CD14-positive monocyte (primary cell): ENCODE measurements around the gene TPRG1L. TPM values are rescaled to one million over a fixed set of nuclear protein-coding genes. Genes with fewer than 3 reads are reported as not detected.

Experiments used
- DNase-seq, 3 donors: peaks; one replicate each; pipeline ENCODE4 v3.0.0-alpha.2; 2011 to 2022
- H2AFZ ChIP-seq: 2 replicates; pipeline ENCODE4 v1.6.0; 2012; ENCODE audit warnings: mild to moderate bottlenecking, low read depth, low read length, inconsistent platforms; ENCODE audit not compliant: insufficient read depth, poor library complexity, severe bottlenecking
- H3K27ac ChIP-seq, 2 donors: 1 replicate in 1 of 2; 2 replicates in 1 of 2; pipeline ENCODE4 v1.5.1; 2012 to 2013; ENCODE audit warnings: low read length in 2 of 2, control low read depth in 1 of 2, inconsistent platforms in 1 of 2, low read depth in 1 of 2, mild to moderate bottlenecking in 1 of 2
- H3K27me3 ChIP-seq, 2 donors: one replicate each; pipeline versions ENCODE4 v1.6.0 to v1.6.1; 2011 to 2013; ENCODE audit warnings: low read length in 2 of 2; ENCODE audit not compliant: control insufficient read depth in 2 of 2, insufficient read depth in 2 of 2
- H3K36me3 ChIP-seq, 2 donors: replicated peaks in 1 of 2; 1 replicate in 1 of 2; 2 replicates in 1 of 2; pipeline versions ENCODE4 v1.5.1 to v1.6.1; 2012 to 2013; ENCODE audit warnings: low read length in 2 of 2, control low read depth in 1 of 2, inconsistent platforms in 1 of 2, mild to moderate bottlenecking in 1 of 2; ENCODE audit not compliant: insufficient read depth in 2 of 2, control insufficient read depth in 1 of 2
- H3K4me1 ChIP-seq, 2 donors: 1 replicate in 1 of 2; 2 replicates in 1 of 2; pipeline versions ENCODE4 v1.5.1 to v1.6.1; 2012 to 2013; ENCODE audit warnings: low read length in 2 of 2, control low read depth in 1 of 2, inconsistent platforms in 1 of 2, mild to moderate bottlenecking in 1 of 2, moderate library complexity in 1 of 2; ENCODE audit not compliant: insufficient read depth in 2 of 2, control insufficient read depth in 1 of 2
- H3K4me2 ChIP-seq: replicated peaks from 2 replicates; pipeline ENCODE3; 2012; ENCODE audit warnings: low read length, moderate library complexity, mild to moderate bottlenecking; ENCODE audit not compliant: poor library complexity, severe bottlenecking; ENCODE audit errors: extremely low read depth
- H3K4me3 ChIP-seq, 3 experiments: fragments of 200-600 bp in 1 of 3; sonication (generic) in 1 of 3; replicated peaks in 1 of 3; 1 replicate in 2 of 3; 2 replicates in 1 of 3; pipeline ENCODE4 v1.5.1; 2011 to 2013; ENCODE audit warnings: low read length in 3 of 3, mild to moderate bottlenecking in 3 of 3, control low read depth in 2 of 3, low read depth in 2 of 3, inconsistent platforms in 1 of 3, moderate library complexity in 1 of 3
- H3K79me2 ChIP-seq: 2 replicates; pipeline ENCODE4 v1.6.0; 2012; ENCODE audit warnings: mild to moderate bottlenecking, control low read depth, inconsistent platforms, low read length, moderate library complexity; ENCODE audit not compliant: insufficient read depth
- H3K9ac ChIP-seq: 2 replicates; pipeline ENCODE4 v1.6.0; 2017; ENCODE audit warnings: low read length, mild to moderate bottlenecking; ENCODE audit not compliant: insufficient read depth, poor library complexity, severe bottlenecking
- H3K9me3 ChIP-seq, 2 donors: replicated peaks in 1 of 2; 1 replicate in 1 of 2; 2 replicates in 1 of 2; pipeline versions ENCODE4 v1.5.1 to v1.6.1; 2012 to 2013; ENCODE audit warnings: low read length in 2 of 2, control low read depth in 1 of 2; ENCODE audit not compliant: control insufficient read depth in 1 of 2, insufficient read depth in 1 of 2
- H4K20me1 ChIP-seq: 2 replicates; pipeline ENCODE4 v1.6.0; 2012; ENCODE audit warnings: mild to moderate bottlenecking, low read length, control low read depth, moderate library complexity; ENCODE audit not compliant: insufficient read depth
- H3K27ac Mint-ChIP-seq, 7 donors: one replicate each; pipeline ENCODE4 v1.8.0; 2020; ENCODE audit warnings: mild to moderate bottlenecking in 7 of 7, mixed read lengths in 7 of 7, moderate library complexity in 6 of 7, inconsistent platforms in 2 of 7
- H3K27me3 Mint-ChIP-seq, 3 donors: one replicate each; pipeline ENCODE4 v1.8.0; 2021 to 2022; ENCODE audit warnings: low read depth in 3 of 3, mild to moderate bottlenecking in 3 of 3, mixed read lengths in 3 of 3, moderate library complexity in 3 of 3, inconsistent platforms in 1 of 3
- H3K36me3 Mint-ChIP-seq, 2 donors: one replicate each; pipeline ENCODE4 v1.8.0; 2020; ENCODE audit warnings: mixed read lengths in 2 of 2, inconsistent platforms in 1 of 2, mild to moderate bottlenecking in 1 of 2
- H3K4me1 Mint-ChIP-seq: one replicate; pipeline ENCODE4 v1.8.0; 2020; ENCODE audit warnings: mild to moderate bottlenecking, mixed read lengths
- H3K4me3 Mint-ChIP-seq, 2 donors: one replicate each; pipeline ENCODE4 v1.8.0; 2020; ENCODE audit warnings: mild to moderate bottlenecking in 2 of 2, mixed read lengths in 2 of 2, moderate library complexity in 1 of 2
- H3K9me3 Mint-ChIP-seq, 7 donors: one replicate each; pipeline ENCODE4 v1.8.0; 2020 to 2022; ENCODE audit warnings: mixed read lengths in 7 of 7, mild to moderate bottlenecking in 6 of 7, moderate library complexity in 6 of 7, inconsistent platforms in 2 of 7
- whole genome bisulfite sequencing: methylation state at CpG from one replicate; pipeline ENCODE4 v1.1.5; 2013; ENCODE audit warnings: missing lambda C conversion rate; ENCODE audit not compliant: insufficient coverage; 5-methylcytosine and 5-hydroxymethylcytosine counted together
- intact Hi-C, 2 donors: fragments of 100-400 bp; cut with micrococcal nuclease; formaldehyde crosslinking; loops; one replicate each; pipeline versions ENCODE4 v1.15.0 to v1.15.1; 2023
- polyA plus RNA-seq, 3 donors: library from polyadenylated mRNA; depleted of rRNA in 1 of 3; unstranded in 2 of 3; stranded (reverse) in 1 of 3; fragments of 300-500 nt in 2 of 3; fragments of >200 nt in 1 of 3; fragmentation: Illumina TruSeq in 2 of 3; gene quantifications; 1 replicate in 2 of 3; 2 replicates in 1 of 3; pipeline ENCODE4 v1.2.3, GENCODE V29; 2012 to 2021
- TF ChIP-seq, protein P1 (sequence below): fragments of 200-600 bp; IDR thresholded peaks from one replicate; pipeline ENCODE4 v1.8.0; 2022; ENCODE audit warnings: antibody characterized with exemption, mild to moderate bottlenecking

TPRG1L gene
- polyA plus RNA-seq, 3 donors = 16.1 to 19.7 (median 18.5) TPM

DNA sequence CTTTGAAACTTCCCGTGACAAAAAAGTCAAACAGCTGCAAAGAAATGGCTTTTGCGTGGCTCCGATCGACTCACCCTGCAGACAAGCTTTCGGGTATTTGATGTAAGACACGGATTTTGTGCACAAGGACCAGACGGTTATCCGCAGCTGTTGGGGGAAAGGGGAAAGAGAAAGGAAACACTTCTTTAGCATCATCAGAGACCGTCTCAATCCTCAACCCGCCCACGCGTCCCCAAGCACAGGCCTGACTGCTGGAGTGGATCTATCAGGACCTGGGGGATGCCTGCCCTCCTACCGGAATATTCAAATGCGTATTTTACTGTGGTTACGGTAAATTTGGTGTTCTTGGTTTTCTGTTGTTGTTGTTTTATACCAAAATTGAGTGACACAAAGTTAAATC is 13.9 kb downstream of the TPRG1L start:
- H3K9me3 ChIP-seq = no peaks in the 10 kb centered on the region
- Mint-ChIP-seq H3K36me3 (peaks cover 77 to 95% of the 10 kb centered on the region in 2 donors), H3K4me3 (no peak overlapping the region), H3K9me3 (no peaks in the 10 kb centered on the region), H3K27me3 (peaks cover 0 to 3% (median 0%) of the 10 kb centered on the region in 3 donors), H3K4me1 (no peaks in the 10 kb centered on the region), H3K27ac (no peak overlapping the region)
- H3K27ac ChIP-seq = no peak overlapping the region
- no peak overlapping the region for H2AFZ ChIP-seq
- H3K9ac ChIP-seq = no peak overlapping the region
- no peak for DNase-seq
- no peak overlapping the region for H3K4me3 ChIP-seq
- H3K36me3 ChIP-seq = peaks cover 75 to 96% of the 10 kb centered on the region in 2 donors
- peaks cover 15% of the 10 kb centered on the region for H4K20me1 ChIP-seq
- H3K4me1 ChIP-seq = no peaks in the 10 kb centered on the region
- H3K27me3 ChIP-seq = no peaks in the 10 kb centered on the region
- intact Hi-C loops = no loop called here
- 99% methylated on average over 13 of the region's 15 CpGs for WGBS
- H3K79me2 ChIP-seq = no peaks in the 10 kb centered on the region
- TF ChIP-seq, protein P1, sequence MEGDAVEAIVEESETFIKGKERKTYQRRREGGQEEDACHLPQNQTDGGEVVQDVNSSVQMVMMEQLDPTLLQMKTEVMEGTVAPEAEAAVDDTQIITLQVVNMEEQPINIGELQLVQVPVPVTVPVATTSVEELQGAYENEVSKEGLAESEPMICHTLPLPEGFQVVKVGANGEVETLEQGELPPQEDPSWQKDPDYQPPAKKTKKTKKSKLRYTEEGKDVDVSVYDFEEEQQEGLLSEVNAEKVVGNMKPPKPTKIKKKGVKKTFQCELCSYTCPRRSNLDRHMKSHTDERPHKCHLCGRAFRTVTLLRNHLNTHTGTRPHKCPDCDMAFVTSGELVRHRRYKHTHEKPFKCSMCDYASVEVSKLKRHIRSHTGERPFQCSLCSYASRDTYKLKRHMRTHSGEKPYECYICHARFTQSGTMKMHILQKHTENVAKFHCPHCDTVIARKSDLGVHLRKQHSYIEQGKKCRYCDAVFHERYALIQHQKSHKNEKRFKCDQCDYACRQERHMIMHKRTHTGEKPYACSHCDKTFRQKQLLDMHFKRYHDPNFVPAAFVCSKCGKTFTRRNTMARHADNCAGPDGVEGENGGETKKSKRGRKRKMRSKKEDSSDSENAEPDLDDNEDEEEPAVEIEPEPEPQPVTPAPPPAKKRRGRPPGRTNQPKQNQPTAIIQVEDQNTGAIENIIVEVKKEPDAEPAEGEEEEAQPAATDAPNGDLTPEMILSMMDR = no peak
- no peak overlapping the region for H3K4me2 ChIP-seq

DNA sequence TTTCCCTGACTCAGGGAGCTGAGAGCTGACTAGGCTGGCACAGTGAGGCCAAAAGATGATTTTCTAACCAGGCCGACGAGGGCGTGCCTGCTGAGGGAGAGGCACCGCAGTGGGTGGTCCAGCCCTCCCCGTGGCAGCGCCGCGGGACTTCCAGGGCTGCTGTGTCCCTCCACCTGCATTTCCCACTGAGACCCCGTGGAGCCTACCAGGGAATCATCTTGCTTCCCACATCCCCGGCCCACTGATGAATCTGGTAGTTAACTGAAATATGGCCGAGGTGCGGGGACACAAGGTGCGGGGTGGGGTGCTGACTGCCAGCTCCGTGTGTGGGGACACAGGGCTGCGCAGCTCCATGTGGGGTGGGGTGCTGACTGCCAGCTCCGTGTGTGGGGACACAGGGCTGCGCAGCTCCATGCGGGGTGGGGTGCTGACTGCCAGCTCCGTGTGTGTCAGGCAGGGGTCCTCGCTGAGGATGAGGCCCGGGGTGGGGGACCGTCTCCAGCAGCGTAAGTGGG is 14.6 kb downstream of the TPRG1L start:
- H3K27me3 Mint-ChIP-seq = peaks cover 0 to 3% (median 0%) of the 10 kb centered on the region in 3 donors
- peaks cover 73 to 90% of the 10 kb centered on the region in 2 donors for H3K36me3 Mint-ChIP-seq
- WGBS = 98% methylated on average over 15 of the region's 23 CpGs

More for the DNA sequence above, 14.6 kb downstream of the TPRG1L start:
- no peak overlapping the region for H3K4me3 Mint-ChIP-seq
- H3K27ac Mint-ChIP-seq = no peak overlapping the region
- Histone ChIP-seq H3K9ac (no peak overlapping the region), H3K36me3 (peaks cover 68 to 92% of the 10 kb centered on the region in 2 donors), H3K4me3 (no peak overlapping the region), H3K79me2 (no peaks in the 10 kb centered on the region), H3K4me2 (no peak overlapping the region), H4K20me1 (peaks cover 15% of the 10 kb centered on the region), H3K9me3 (no peaks in the 10 kb centered on the region), H3K4me1 (no peaks in the 10 kb centered on the region), H3K27me3 (no peaks in the 10 kb centered on the region), H3K27ac (no peak overlapping the region), H2AFZ (no peak overlapping the region)
- no peak for DNase-seq
- no peaks in the 10 kb centered on the region for H3K4me1 Mint-ChIP-seq
- H3K9me3 Mint-ChIP-seq = peaks cover 0 to 2% (median 0%) of the 10 kb centered on the region in 7 donors
- TF ChIP-seq, protein P1 = no peak
- intact Hi-C loops = no loop called here
